ENCODE results near the gene BPI. TPM values are rescaled to one million over a fixed set of nuclear protein-coding genes. Genes with fewer than 3 reads are reported as not detected.

BPI gene
- total RNA-seq, 2 experiments from 2014 or later = not detected

- ChIA-PET POLR2A (no interaction called here), CTCF (no interaction called here)
- no peaks in the 10 kb centered on the region for H3K9me3 Mint-ChIP-seq
These were observed 19.0 kb upstream of the BPI start for GRCh38 chr20:38284893-38285444.

GRCh38 chr20:38286586-38287531 lies 17.1 kb upstream of the BPI start:
- ChIA-PET POLR2A (no interaction called here), CTCF (interaction anchor here (0.8 kb wide), 1 partner anchor 16 kb away, joined by 3 read pairs; no protein-coding TSS in a partner anchor)
- Mint-ChIP-seq H3K9me3 (no peaks in the 10 kb centered on the region), H3K27me3 (peaks cover 19% of the 10 kb centered on the region), H3K27ac (no peak overlapping the region), H3K4me3 (no peak overlapping the region), H3K4me1 (no peaks in the 10 kb centered on the region), H3K36me3 (ENCODE audit: low read depth) (no peaks in the 10 kb centered on the region)
- DNase-seq = no peak

More at GRCh38 chr20:38284893-38285444, 19.0 kb upstream of the BPI start:
- Mint-ChIP-seq H3K4me3 (no peak overlapping the region), H3K27ac (no peak overlapping the region), H3K4me1 (no peaks in the 10 kb centered on the region), H3K27me3 (peaks cover 16% of the 10 kb centered on the region), H3K36me3 (ENCODE audit: low read depth) (no peaks in the 10 kb centered on the region)
- DNase-seq = no peak

DNA sequence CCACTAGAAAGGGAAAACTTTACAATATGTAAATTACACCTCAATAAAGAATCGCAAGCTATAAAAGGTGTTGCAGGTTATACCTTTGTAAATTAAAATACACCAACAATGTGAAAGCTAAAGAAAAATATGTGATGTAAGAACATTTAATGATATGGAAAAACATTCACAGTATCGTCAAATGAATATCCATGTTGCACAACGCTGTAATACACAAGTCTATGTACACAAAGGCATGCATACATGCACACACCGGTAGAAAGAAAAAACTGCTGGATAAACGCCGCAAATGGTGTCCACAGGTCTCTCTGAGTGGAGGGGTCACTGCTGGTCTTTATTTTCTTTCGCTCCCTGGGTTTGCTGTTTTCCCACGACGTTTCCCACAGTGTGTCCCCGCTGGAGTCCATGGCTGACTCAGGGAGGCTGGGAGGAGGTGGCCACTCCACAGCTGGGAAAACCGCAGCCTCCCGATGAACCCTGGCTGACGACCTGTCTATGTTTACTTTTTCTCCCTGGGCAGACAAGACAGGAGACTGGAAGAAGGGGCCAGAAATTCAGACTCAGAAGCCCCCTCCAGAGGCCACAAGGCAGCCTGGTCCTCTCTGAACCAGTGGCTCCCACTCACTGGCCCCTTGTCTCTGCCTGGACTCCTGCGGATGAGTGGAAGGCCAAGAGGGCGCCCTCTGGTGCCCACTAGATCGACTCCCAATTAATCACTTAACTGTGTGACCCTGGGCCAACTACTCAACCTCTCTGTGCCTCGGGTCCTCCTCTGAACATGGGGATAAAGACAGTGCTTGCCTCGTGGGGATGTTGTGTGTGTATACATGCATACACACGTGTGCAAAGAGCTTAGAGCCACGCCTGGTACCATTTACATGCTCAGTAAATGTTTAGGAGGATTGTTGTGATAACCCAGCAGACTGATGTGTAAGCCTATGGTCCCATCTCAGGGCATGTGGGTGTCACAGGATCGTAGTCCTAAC lies 12.8 kb upstream of the BPI start:
- POLR2A ChIA-PET = no interaction called here
- Mint-ChIP-seq H3K36me3 (ENCODE audit: low read depth) (no peaks in the 10 kb centered on the region), H3K9me3 (no peaks in the 10 kb centered on the region), H3K4me3 (no peak overlapping the region), H3K27me3 (peaks cover 24% of the 10 kb centered on the region), H3K27ac (no peak overlapping the region), H3K4me1 (no peaks in the 10 kb centered on the region)
- no peak for DNase-seq
- CTCF ChIA-PET = no interaction called here

GRCh38 chr20:38291966-38292365 lies 12.0 kb upstream of the BPI start:
- Mint-ChIP-seq H3K27me3 (peaks cover 19% of the 10 kb centered on the region), H3K36me3 (ENCODE audit: low read depth) (no peaks in the 10 kb centered on the region), H3K4me1 (no peaks in the 10 kb centered on the region), H3K27ac (no peak overlapping the region), H3K9me3 (no peaks in the 10 kb centered on the region), H3K4me3 (no peak overlapping the region)
- ChIA-PET POLR2A (no interaction called here), CTCF (no interaction called here)
- DNase-seq = no peak

DNA sequence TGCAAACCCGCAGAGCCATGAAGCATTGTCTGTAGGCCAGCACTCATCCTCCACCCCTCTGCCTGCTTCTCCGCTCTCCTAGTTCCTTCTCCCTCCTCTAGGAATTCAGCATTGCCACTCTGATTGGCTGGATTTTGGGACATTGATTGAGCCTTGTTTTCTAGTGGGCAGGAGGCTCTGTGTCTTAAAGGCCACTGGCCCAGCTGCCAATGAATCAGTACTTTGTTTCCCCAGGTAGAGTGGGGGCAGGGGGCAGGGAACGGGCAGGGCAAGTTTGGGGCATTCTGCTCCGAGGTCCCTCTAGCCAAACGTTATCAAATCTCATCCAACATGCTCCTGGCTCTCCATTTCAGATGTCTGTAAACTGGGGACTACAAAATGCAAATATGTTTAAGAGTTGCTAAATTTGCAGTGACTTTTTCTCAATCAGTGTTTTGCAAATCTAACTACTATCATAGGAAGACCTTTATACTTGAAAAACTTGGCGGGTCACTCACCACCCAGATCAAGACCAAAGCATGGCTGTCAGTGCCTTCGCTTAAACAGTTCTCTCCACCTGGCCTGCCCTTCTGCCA lies 10.4 kb upstream of the BPI start:
- Mint-ChIP-seq H3K4me1 (no peaks in the 10 kb centered on the region), H3K4me3 (no peak overlapping the region), H3K36me3 (ENCODE audit: low read depth) (no peaks in the 10 kb centered on the region), H3K9me3 (no peaks in the 10 kb centered on the region), H3K27ac (no peak overlapping the region), H3K27me3 (peaks cover 10% of the 10 kb centered on the region)
- CTCF ChIA-PET = no interaction called here
- DNase-seq = no peak
- POLR2A ChIA-PET = no interaction called here

- Mint-ChIP-seq H3K9me3 (no peaks in the 10 kb centered on the region), H3K36me3 (ENCODE audit: low read depth) (no peaks in the 10 kb centered on the region), H3K27me3 (peaks cover 9% of the 10 kb centered on the region), H3K4me1 (no peaks in the 10 kb centered on the region), H3K27ac (no peak overlapping the region), H3K4me3 (no peak overlapping the region)
- ChIA-PET POLR2A (no interaction called here), CTCF (no interaction called here)
- no peak for DNase-seq
These were observed 9.8 kb upstream of the BPI start for GRCh38 chr20:38294076-38294591.

DNA sequence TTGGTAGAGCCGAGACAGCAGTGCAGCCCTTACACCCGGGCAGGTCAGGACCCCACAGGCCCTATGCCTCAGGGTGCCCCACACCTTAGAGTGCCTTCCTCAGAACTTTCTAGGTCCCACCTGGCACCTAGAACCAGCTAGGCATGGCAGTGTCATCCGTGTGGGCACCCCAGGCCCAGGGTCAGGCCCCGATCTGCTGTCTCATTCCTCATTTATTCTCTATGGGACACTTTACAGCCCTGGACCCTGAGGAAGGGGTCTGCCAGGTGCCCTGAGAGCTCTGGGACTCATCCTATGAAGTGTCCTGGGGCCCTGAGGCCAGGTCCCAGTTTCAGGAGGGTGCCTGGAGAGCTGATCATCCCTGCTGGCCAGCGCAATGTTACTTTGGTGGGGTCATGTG lies 8.1 kb upstream of the BPI start:
- no peak for DNase-seq
- Mint-ChIP-seq H3K4me1 (no peaks in the 10 kb centered on the region), H3K27me3 (peaks cover 13% of the 10 kb centered on the region), H3K27ac (no peak overlapping the region), H3K4me3 (no peak overlapping the region), H3K9me3 (no peaks in the 10 kb centered on the region), H3K36me3 (ENCODE audit: low read depth) (no peaks in the 10 kb centered on the region)
- CTCF ChIA-PET = no interaction called here
- POLR2A ChIA-PET = no interaction called here

DNA sequence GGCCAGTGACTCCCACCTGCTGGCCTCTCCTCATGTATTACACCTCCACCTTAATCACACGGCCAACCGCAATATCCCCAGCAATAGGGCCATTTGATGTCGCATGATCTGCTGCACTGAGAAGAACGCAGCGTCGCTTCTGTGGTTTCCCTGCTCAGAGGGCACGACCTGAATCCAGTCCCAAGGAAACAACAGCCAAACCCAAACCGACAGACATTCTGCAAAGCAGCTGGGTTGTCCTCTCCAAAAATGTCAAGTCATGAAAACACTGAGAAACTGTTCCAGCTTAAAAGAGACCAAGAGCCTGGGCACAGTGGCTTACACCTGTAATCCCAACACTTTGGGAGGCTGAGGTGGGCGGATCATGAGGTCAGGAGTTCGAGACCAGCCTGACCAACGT lies 7.5 kb upstream of the BPI start:
- no peak overlapping the region for H3K27ac Mint-ChIP-seq
- H3K9me3 Mint-ChIP-seq = no peaks in the 10 kb centered on the region
- ChIA-PET CTCF (no interaction called here), POLR2A (no interaction called here)
- no peaks in the 10 kb centered on the region for H3K4me1 Mint-ChIP-seq
- peaks cover 15% of the 10 kb centered on the region for H3K27me3 Mint-ChIP-seq
- DNase-seq = no peak
- H3K36me3 Mint-ChIP-seq (ENCODE audit: low read depth) = no peaks in the 10 kb centered on the region
- no peak overlapping the region for H3K4me3 Mint-ChIP-seq

- no peaks in the 10 kb centered on the region for H3K36me3 Mint-ChIP-seq (ENCODE audit: low read depth)
- no peak overlapping the region for H3K27ac Mint-ChIP-seq
- POLR2A ChIA-PET = no interaction called here
- no peaks in the 10 kb centered on the region for H3K9me3 Mint-ChIP-seq
- CTCF ChIA-PET = no interaction called here
- peaks cover 22% of the 10 kb centered on the region for H3K27me3 Mint-ChIP-seq
- no peaks in the 10 kb centered on the region for H3K4me1 Mint-ChIP-seq
- H3K4me3 Mint-ChIP-seq = no peak overlapping the region
- DNase-seq = no peak
These were observed 5.9 kb upstream of the BPI start for GRCh38 chr20:38297916-38298674.

DNA sequence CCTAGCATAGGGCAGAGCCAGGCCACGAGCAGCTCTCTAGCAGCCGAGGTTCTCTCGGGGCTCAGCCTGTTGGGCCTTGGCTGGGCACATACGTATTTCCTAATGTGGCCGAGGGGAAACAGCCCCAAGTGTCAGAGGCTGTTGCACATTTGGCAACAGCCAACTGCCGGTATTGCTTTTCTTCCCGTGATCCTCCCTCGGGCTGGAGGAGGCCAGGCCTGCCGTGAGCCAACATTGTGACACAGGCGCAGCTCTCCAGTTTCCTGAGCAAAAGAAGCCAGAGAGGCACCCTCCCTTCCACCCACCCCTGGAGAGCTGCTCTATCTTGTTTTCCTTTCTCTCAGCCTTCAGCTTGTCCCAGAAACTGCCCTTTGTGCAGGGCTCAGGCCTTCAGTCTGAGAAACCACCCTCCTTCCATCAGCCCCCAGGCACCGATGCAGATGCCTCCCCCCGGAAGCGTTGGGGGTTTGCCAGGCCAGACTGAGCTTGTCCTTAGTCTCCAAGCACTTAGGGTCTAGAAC lies 5.1 kb upstream of the BPI start:
- H3K27me3 Mint-ChIP-seq = peaks cover 29% of the 10 kb centered on the region
- no peaks in the 10 kb centered on the region for H3K36me3 Mint-ChIP-seq (ENCODE audit: low read depth)
- no peak overlapping the region for H3K27ac Mint-ChIP-seq
- ChIA-PET POLR2A (no interaction called here), CTCF (no interaction called here)
- H3K4me3 Mint-ChIP-seq = no peak overlapping the region
- H3K4me1 Mint-ChIP-seq = peaks cover 7% of the 10 kb centered on the region
- no peak for DNase-seq
- H3K9me3 Mint-ChIP-seq = no peaks in the 10 kb centered on the region

GRCh38 chr20:38299963-38300362 lies 4.0 kb upstream of the BPI start:
- peaks cover 39% of the 10 kb centered on the region for H3K27me3 Mint-ChIP-seq
- no peaks in the 10 kb centered on the region for H3K9me3 Mint-ChIP-seq
- H3K36me3 Mint-ChIP-seq (ENCODE audit: low read depth) = no peaks in the 10 kb centered on the region
- ChIA-PET POLR2A (no interaction called here), CTCF (no interaction called here)
- no peak for DNase-seq
- no peak overlapping the region for H3K27ac Mint-ChIP-seq
- H3K4me1 Mint-ChIP-seq = peaks cover 17% of the 10 kb centered on the region
- H3K4me3 Mint-ChIP-seq = no peak overlapping the region

- Mint-ChIP-seq H3K9me3 (no peaks in the 10 kb centered on the region), H3K4me1 (peaks cover 17% of the 10 kb centered on the region), H3K27ac (no peak overlapping the region), H3K27me3 (peaks cover 39% of the 10 kb centered on the region), H3K4me3 (no peak overlapping the region), H3K36me3 (ENCODE audit: low read depth) (no peaks in the 10 kb centered on the region)
- ChIA-PET CTCF (no interaction called here), POLR2A (no interaction called here)
- no peak for DNase-seq
These were observed 3.5 kb upstream of the BPI start for GRCh38 chr20:38300438-38300837.
